ENCODE data around the gene SDR42E2. TPM values are rescaled to one million over a fixed set of nuclear protein-coding genes. Genes with fewer than 3 reads are reported as not detected.
A peak's percentile ranks its signal among the peaks of the same experiment; 100 is the strongest.
"Not testable (repeated sequence)": the region's sequence is repeated elsewhere in the genome, so short reads cannot be mapped to it uniquely, and the experiment has no call there.

SDR42E2 gene
- total and polyA plus RNA-seq, 3 experiments from 2014 or later, result 0.11 to 0.92 TPM; not detected in 1

GRCh38 chr16:22163806-22164205 lies 1.5 kb downstream of the SDR42E2 start:
- Histone ChIP-seq H3K27ac (ENCODE audit: low read depth, low read length) (no peak overlapping the region), H3K36me3 (ENCODE audit: insufficient read depth, low read length) (no peaks in the 10 kb centered on the region), H3K9me3 (ENCODE audit: low read length) (no peaks in the 10 kb centered on the region), H3K4me1 (ENCODE audit: insufficient read depth, low read length) (no peaks in the 10 kb centered on the region), H3K27me3 (ENCODE audit: insufficient read depth, low read length, poor library complexity, severe bottlenecking) (peaks cover 13% of the 10 kb centered on the region), H3K4me3 (ENCODE audit: low read length) (no peak overlapping the region)
- no peaks in the 10 kb centered on the region for H3K9me3 Mint-ChIP-seq
- CTCF ChIA-PET, result no interaction called here
- DNase-seq, result no peak
- H3K4me1 Mint-ChIP-seq, result peaks cover 11 to 12% (median 11%) of the 10 kb centered on the region in 3 donors
- peaks cover 9 to 25% of the 10 kb centered on the region in 2 donors for H3K27me3 Mint-ChIP-seq
- POLR2A ChIA-PET, result no interaction called here
- no peak overlapping the region for H3K27ac Mint-ChIP-seq
- H3K36me3 Mint-ChIP-seq, result peaks cover 0 to 4% (median 0%) of the 10 kb centered on the region in 3 donors
- no peak overlapping the region for H3K4me3 Mint-ChIP-seq

- DNase-seq, result no peak
- Histone ChIP-seq H3K36me3 (ENCODE audit: insufficient read depth, low read length) (no peaks in the 10 kb centered on the region), H3K27me3 (ENCODE audit: insufficient read depth, low read length, poor library complexity, severe bottlenecking) (peaks cover 13% of the 10 kb centered on the region), H3K4me1 (ENCODE audit: insufficient read depth, low read length) (no peaks in the 10 kb centered on the region), H3K27ac (ENCODE audit: low read depth, low read length) (no peak overlapping the region), H3K4me3 (ENCODE audit: low read length) (no peak overlapping the region), H3K9me3 (ENCODE audit: low read length) (no peaks in the 10 kb centered on the region)
- CTCF ChIA-PET, result no interaction called here
- Mint-ChIP-seq H3K4me3 (no peak overlapping the region), H3K4me1 (peaks cover 11 to 12% (median 11%) of the 10 kb centered on the region in 3 donors), H3K9me3 (no peaks in the 10 kb centered on the region), H3K36me3 (peaks cover 0 to 4% (median 0%) of the 10 kb centered on the region in 3 donors), H3K27me3 (peaks cover 9 to 24% of the 10 kb centered on the region in 2 donors), H3K27ac (no peak overlapping the region)
- POLR2A ChIA-PET, result no interaction called here
Observed at GRCh38 chr16:22164482-22164881, 2.2 kb downstream of the SDR42E2 start.

DNA sequence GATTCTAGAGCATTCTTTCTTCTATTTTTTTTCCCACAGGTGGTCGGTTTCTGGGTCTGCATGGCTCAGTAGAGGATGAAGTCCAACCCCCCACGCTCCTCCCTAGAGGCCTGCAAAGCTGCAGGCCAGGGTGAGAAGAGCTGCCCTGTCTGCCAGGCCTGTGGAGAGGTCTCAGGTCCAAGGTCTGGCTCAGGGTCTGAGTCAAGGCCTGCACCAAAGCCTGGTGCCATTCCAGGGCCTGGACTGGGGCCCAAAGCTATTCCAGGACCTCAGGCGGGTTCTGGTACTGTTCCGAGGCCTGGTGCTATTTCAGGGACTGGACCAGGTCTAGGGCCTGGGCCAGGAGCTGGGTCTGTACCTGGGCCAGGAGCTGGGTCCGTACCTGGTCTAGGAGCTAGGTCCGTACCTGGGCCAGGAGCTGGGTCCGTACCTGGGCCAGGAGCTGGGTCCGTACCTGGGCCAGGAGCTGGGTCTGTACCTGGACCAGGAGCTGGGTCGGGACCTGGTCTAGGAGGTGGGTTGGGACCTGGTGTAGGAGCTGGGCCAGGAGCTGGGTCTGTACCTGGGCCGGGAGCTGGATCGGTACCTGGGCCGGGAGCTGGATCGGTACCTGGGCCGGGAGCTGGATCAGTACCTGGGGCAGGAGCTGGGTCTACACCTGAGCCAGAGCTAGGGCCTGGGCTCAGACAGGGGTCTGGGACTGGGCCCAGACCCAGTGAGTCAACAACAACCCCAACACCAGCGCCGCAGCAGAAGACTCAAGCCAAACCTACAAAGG lies 3.4 kb downstream of the SDR42E2 start:
- Mint-ChIP-seq H3K27ac (peak overlapping the region in 1 of 8 donors; percentile 47), H3K9me3 (no peaks in the 10 kb centered on the region), H3K4me1 (peaks cover 11 to 12% (median 11%) of the 10 kb centered on the region in 3 donors), H3K4me3 (no peak overlapping the region), H3K27me3 (peaks cover 8 to 12% of the 10 kb centered on the region in 2 donors), H3K36me3 (peaks cover 0 to 4% (median 3%) of the 10 kb centered on the region in 3 donors)
- POLR2A ChIA-PET, result no interaction called here
- CTCF ChIA-PET, result no interaction called here
- H3K27ac ChIP-seq (ENCODE audit: low read depth, low read length), result no peak overlapping the region
- H3K4me3 ChIP-seq (ENCODE audit: low read length), result no peak overlapping the region
- H3K36me3 ChIP-seq (ENCODE audit: insufficient read depth, low read length), result no peaks in the 10 kb centered on the region
- peaks cover 13% of the 10 kb centered on the region for H3K27me3 ChIP-seq (ENCODE audit: insufficient read depth, low read length, poor library complexity, severe bottlenecking)
- no peaks in the 10 kb centered on the region for H3K9me3 ChIP-seq (ENCODE audit: low read length)
- no peaks in the 10 kb centered on the region for H3K4me1 ChIP-seq (ENCODE audit: insufficient read depth, low read length)
- no peak for DNase-seq

GRCh38 chr16:22171953-22172352 lies 9.6 kb downstream of the SDR42E2 start:
- no peak for DNase-seq
- H3K4me3 ChIP-seq (ENCODE audit: low read length), result no peak overlapping the region
- H3K36me3 ChIP-seq (ENCODE audit: insufficient read depth, low read length), result no peaks in the 10 kb centered on the region
- H3K9me3 ChIP-seq (ENCODE audit: low read length), result no peaks in the 10 kb centered on the region
- H3K27me3 Mint-ChIP-seq, result peaks cover 0 to 2% of the 10 kb centered on the region in 2 donors
- no peaks in the 10 kb centered on the region for H3K9me3 Mint-ChIP-seq
- H3K4me3 Mint-ChIP-seq, result no peak overlapping the region
- no peaks in the 10 kb centered on the region for H3K4me1 ChIP-seq (ENCODE audit: insufficient read depth, low read length)
- peaks cover 0 to 4% (median 0%) of the 10 kb centered on the region in 3 donors for H3K36me3 Mint-ChIP-seq
- POLR2A ChIA-PET, result no interaction called here
- no peaks in the 10 kb centered on the region for H3K4me1 Mint-ChIP-seq
- H3K27me3 ChIP-seq (ENCODE audit: insufficient read depth, low read length, poor library complexity, severe bottlenecking), result no peaks in the 10 kb centered on the region
- H3K27ac ChIP-seq (ENCODE audit: low read depth, low read length), result no peak overlapping the region
- no peak overlapping the region for H3K27ac Mint-ChIP-seq
- CTCF ChIA-PET, result no interaction called here

DNA sequence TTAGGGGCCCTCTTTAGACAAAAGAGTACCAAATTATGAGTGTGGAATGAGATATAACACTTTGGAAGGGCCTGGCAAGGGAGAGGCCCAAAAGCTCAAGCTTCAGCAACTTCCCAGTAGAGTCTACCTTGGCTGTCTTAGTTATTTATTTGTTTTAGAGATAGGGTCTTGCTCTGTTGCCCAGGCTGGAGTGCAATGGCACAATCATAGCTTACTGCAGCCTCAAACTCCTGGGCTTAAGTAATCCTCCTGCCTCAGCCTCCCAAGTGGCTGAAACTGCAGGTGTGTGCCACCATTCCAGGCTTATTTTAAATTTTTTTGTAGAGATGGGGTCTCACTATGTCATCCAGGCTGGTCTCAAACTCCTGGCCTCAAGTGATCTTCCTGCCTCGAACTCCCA lies 10.3 kb downstream of the SDR42E2 start:
- H3K27me3 Mint-ChIP-seq; DNase-seq; H3K27ac ChIP-seq (ENCODE audit: low read depth, low read length); H3K36me3 ChIP-seq (ENCODE audit: insufficient read depth, low read length); H3K4me3 ChIP-seq (ENCODE audit: low read length); H3K27me3 ChIP-seq (ENCODE audit: insufficient read depth, low read length, poor library complexity, severe bottlenecking); H3K9me3 Mint-ChIP-seq; H3K4me1 ChIP-seq (ENCODE audit: insufficient read depth, low read length); H3K9me3 ChIP-seq (ENCODE audit: low read length); H3K4me1 Mint-ChIP-seq; POLR2A ChIA-PET; CTCF ChIA-PET; H3K36me3 Mint-ChIP-seq; H3K4me3 Mint-ChIP-seq; H3K27ac Mint-ChIP-seq: not testable (repeated sequence)

- H3K9me3 ChIP-seq (ENCODE audit: low read length), result no peaks in the 10 kb centered on the region
- H3K36me3 ChIP-seq (ENCODE audit: insufficient read depth, low read length), result no peaks in the 10 kb centered on the region
- DNase-seq, result no peak
- Mint-ChIP-seq H3K9me3 (no peaks in the 10 kb centered on the region), H3K4me3 (no peak overlapping the region), H3K36me3 (peaks cover 0 to 4% (median 0%) of the 10 kb centered on the region in 3 donors), H3K4me1 (no peaks in the 10 kb centered on the region), H3K27me3 (peaks cover 0 to 1% of the 10 kb centered on the region in 2 donors), H3K27ac (no peak overlapping the region)
- no peaks in the 10 kb centered on the region for H3K27me3 ChIP-seq (ENCODE audit: insufficient read depth, low read length, poor library complexity, severe bottlenecking)
- no peak overlapping the region for H3K4me3 ChIP-seq (ENCODE audit: low read length)
- ChIA-PET CTCF (interaction anchor here (2.9 kb wide), 1 partner anchor 14 kb away, joined by 8 read pairs; no protein-coding TSS in a partner anchor), POLR2A (interaction anchor here (0.7 kb wide), 2 partner anchors 33 to 167 kb away, joined by 3 to 6 read pairs; partner anchors contain the start of gene MOSMO)
- no peak overlapping the region for H3K27ac ChIP-seq (ENCODE audit: low read depth, low read length)
- no peaks in the 10 kb centered on the region for H3K4me1 ChIP-seq (ENCODE audit: insufficient read depth, low read length)
Observed at GRCh38 chr16:22174642-22175041, 12.3 kb downstream of the SDR42E2 start.

GRCh38 chr16:22177968-22178930 lies 15.9 kb downstream of the SDR42E2 start:
- ChIA-PET CTCF (no interaction called here), POLR2A (no interaction called here)
- no peaks in the 10 kb centered on the region for H3K4me1 Mint-ChIP-seq
- peaks cover 0 to 1% of the 10 kb centered on the region in 2 donors for H3K27me3 Mint-ChIP-seq
- no peak overlapping the region for H3K27ac ChIP-seq (ENCODE audit: low read depth, low read length)
- no peaks in the 10 kb centered on the region for H3K9me3 Mint-ChIP-seq
- no peak overlapping the region for H3K4me3 ChIP-seq (ENCODE audit: low read length)
- H3K36me3 Mint-ChIP-seq, result no peaks in the 10 kb centered on the region
- H3K27me3 ChIP-seq (ENCODE audit: insufficient read depth, low read length, poor library complexity, severe bottlenecking), result no peaks in the 10 kb centered on the region
- DNase-seq, result no peak
- H3K4me1 ChIP-seq (ENCODE audit: insufficient read depth, low read length), result no peaks in the 10 kb centered on the region
- H3K27ac Mint-ChIP-seq, result peak overlapping the region in 1 of 8 donors; percentile 56
- no peak overlapping the region for H3K4me3 Mint-ChIP-seq
- H3K36me3 ChIP-seq (ENCODE audit: insufficient read depth, low read length), result no peaks in the 10 kb centered on the region
- H3K9me3 ChIP-seq (ENCODE audit: low read length), result no peaks in the 10 kb centered on the region

DNA sequence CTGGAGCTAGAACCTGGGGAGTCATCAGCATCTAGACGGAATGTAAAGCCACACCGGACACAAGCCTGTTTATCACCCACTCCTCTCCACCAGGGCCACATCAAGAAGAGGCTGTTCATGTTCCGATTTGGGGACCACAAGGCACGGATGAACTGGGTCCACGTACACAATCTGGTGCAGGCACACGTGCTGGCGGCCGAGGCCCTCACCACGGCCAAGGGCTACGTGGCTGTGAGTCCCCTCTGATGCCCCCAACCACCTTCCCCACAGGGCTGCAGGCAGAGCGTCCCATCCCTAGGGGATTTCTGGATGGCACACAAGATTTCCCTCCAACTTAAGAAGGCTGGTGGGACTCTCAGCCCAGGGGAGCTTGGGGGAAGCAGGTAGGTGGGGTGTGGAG lies 19.1 kb downstream of the SDR42E2 start:
- Histone ChIP-seq H3K27me3 (ENCODE audit: insufficient read depth, low read length, poor library complexity, severe bottlenecking) (no peaks in the 10 kb centered on the region), H3K4me3 (ENCODE audit: low read length) (no peak overlapping the region), H3K9me3 (ENCODE audit: low read length) (no peaks in the 10 kb centered on the region), H3K27ac (ENCODE audit: low read depth, low read length) (no peak overlapping the region), H3K4me1 (ENCODE audit: insufficient read depth, low read length) (no peaks in the 10 kb centered on the region), H3K36me3 (ENCODE audit: insufficient read depth, low read length) (no peaks in the 10 kb centered on the region)
- Mint-ChIP-seq H3K36me3 (no peaks in the 10 kb centered on the region), H3K9me3 (no peaks in the 10 kb centered on the region), H3K4me1 (no peaks in the 10 kb centered on the region), H3K4me3 (no peak overlapping the region), H3K27me3 (peaks cover 0 to 1% of the 10 kb centered on the region in 2 donors), H3K27ac (no peak overlapping the region)
- no peak for DNase-seq
- CTCF ChIA-PET, result interaction anchor here (1.3 kb wide), 1 partner anchor 115 kb away, joined by 3 read pairs; no protein-coding TSS in a partner anchor
- POLR2A ChIA-PET, result no interaction called here
